Measurements from ENCODE around the gene CD33. TPM values are rescaled to one million over a fixed set of nuclear protein-coding genes. Genes with fewer than 3 reads are reported as not detected.
"Not testable (repeated sequence)": the region's sequence is repeated elsewhere in the genome, so short reads cannot be mapped to it uniquely, and the experiment has no call there.

Gene CD33
- total RNA-seq, result 10 to 100 TPM in 1 of 2 donors, 1 to 10 TPM in 1; 8.1 to 11.7 TPM

DNA sequence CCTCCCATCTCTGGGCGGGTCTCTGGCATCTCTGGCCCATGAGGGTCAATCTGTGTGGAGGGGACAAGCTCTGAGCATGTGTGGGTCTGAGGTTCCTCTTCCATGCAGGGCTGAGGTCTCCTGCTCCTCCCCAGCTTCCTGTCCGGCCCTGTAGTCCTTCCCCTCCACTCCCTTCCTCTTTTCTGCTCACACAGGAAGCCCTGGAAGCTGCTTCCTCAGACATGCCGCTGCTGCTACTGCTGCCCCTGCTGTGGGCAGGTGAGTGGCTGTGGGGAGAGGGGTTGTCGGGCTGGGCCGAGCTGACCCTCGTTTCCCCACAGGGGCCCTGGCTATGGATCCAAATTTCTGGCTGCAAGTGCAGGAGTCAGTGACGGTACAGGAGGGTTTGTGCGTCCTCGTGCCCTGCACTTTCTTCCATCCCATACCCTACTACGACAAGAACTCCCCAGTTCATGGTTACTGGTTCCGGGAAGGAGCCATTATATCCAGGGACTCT, at the start of gene CD33:
Gene CD33 (plus strand): TSS at position 183 of the 496 bp plus-strand sequence. CDS start 39 bp downstream, at position 222.
- H3K9me3 ChIP-seq; DNase-seq (ENCODE audit: low spot score); H3K36me3 ChIP-seq; H3K27ac ChIP-seq; H3K27me3 ChIP-seq (replicated peaks; ENCODE audit: insufficient read depth); H3K4me1 ChIP-seq (ENCODE audit: control insufficient read depth in 1 of 2, low read depth in 2 of 2); ATAC-seq (ENCODE audit: insufficient number of reproducible peaks, low FRiP score, low read depth): not testable (repeated sequence)
- H3K4me3 ChIP-seq, result peak within 1 kb of the TSS; percentile 61

DNA sequence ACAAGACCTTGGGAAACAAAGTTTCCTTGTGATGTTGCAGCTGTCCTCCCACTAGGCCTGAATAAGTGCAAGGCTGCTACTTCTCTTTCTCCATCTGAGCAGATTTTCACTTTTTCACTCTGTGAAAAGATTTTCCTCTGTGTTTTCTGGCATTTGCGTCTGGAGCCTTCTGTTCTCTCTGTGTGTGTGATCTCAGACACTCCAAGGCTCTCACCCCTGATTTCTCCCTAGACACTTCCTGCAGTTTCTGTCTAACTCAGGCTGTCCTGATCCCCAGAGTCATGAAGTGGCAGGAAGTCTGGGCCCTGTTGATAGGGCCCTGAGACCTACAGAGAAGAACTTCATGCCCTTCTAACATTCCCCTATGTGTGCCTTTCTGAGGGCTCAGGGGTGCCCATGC, 45.6 kb upstream of the CD33 start:
- Histone ChIP-seq H3K27me3 (replicated peaks; ENCODE audit: insufficient read depth) (no peaks in the 10 kb centered on the region), H3K36me3 (no peaks in the 10 kb centered on the region), H3K27ac (no peak overlapping the region), H3K9me3 (no peaks in the 10 kb centered on the region), H3K4me1 (ENCODE audit: control insufficient read depth in 1 of 2, low read depth in 2 of 2) (no peaks in the 10 kb centered on the region), H3K4me3 (no peak overlapping the region)
- DNase-seq (ENCODE audit: low spot score) (no peak), ATAC-seq (ENCODE audit: insufficient number of reproducible peaks, low FRiP score, low read depth) (no peak)
- TF ChIP-seq, protein P1, sequence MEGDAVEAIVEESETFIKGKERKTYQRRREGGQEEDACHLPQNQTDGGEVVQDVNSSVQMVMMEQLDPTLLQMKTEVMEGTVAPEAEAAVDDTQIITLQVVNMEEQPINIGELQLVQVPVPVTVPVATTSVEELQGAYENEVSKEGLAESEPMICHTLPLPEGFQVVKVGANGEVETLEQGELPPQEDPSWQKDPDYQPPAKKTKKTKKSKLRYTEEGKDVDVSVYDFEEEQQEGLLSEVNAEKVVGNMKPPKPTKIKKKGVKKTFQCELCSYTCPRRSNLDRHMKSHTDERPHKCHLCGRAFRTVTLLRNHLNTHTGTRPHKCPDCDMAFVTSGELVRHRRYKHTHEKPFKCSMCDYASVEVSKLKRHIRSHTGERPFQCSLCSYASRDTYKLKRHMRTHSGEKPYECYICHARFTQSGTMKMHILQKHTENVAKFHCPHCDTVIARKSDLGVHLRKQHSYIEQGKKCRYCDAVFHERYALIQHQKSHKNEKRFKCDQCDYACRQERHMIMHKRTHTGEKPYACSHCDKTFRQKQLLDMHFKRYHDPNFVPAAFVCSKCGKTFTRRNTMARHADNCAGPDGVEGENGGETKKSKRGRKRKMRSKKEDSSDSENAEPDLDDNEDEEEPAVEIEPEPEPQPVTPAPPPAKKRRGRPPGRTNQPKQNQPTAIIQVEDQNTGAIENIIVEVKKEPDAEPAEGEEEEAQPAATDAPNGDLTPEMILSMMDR (IDR thresholded peaks at IDR 0.05), result no peak

DNA sequence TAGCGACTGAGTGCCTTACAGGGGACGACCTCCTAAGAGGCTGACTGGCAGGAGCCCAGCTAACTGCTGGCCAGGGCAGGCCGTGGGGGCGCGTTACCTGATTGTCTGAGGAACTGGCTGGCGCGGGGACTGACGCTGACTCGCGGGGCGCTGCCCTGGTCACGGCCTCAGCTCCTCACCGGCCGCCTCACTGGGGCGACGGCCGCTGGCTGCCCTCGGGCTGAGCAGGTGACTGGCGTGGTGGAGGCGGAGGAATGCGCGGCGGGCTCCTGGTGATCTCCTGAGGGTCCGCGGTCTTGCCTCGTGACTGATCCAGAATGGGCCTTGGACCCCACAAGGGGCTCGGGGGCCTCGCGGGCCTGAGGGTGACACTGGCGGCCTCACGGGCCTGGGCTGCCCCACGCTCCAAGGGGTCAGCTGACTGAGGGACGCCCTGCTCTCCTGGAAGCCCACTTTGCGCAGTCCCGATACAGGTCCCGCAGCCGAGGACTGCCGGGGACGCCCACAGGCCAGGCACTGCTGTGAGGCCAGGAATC, 43.4 kb upstream of the CD33 start:
- Histone ChIP-seq H3K9me3 (no peaks in the 10 kb centered on the region), H3K36me3 (no peaks in the 10 kb centered on the region), H3K4me3 (no peak overlapping the region), H3K27me3 (replicated peaks; ENCODE audit: insufficient read depth) (no peaks in the 10 kb centered on the region), H3K4me1 (ENCODE audit: control insufficient read depth in 1 of 2, low read depth in 2 of 2) (no peaks in the 10 kb centered on the region), H3K27ac (no peak overlapping the region)
- TF ChIP-seq, protein P1 (IDR thresholded peaks at IDR 0.05), result no peak
- ATAC-seq (ENCODE audit: insufficient number of reproducible peaks, low FRiP score, low read depth), result no peak
- DNase-seq (ENCODE audit: low spot score), result no peak

DNA sequence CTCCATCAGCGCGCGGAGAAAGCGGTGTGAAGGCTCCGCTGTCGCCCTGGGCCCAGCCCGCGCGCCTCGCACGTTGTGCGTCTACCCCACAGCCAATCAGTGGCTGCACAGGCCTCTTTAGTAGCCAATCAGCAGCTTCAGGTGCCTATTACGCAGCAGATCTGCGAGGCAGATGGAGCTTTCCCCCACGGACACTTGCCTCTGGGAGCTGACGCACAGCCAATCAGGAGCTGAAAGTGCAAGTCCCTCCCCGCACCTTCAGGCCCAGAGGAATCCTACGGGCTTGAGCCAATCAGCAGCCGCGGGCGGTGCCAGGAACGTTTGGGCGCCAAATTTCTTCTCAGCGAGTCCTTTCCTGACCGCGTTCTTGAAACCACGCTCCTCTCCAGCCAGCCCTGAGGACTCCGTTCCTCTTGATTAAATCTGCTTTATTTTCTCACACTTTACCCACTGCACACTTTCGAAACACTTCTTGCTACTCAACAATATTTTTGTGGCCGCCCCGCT, 42.9 kb upstream of the CD33 start:
- Histone ChIP-seq H3K36me3 (no peaks in the 10 kb centered on the region), H3K4me3 (no peak overlapping the region), H3K9me3 (no peaks in the 10 kb centered on the region), H3K27me3 (replicated peaks; ENCODE audit: insufficient read depth) (no peaks in the 10 kb centered on the region), H3K27ac (no peak overlapping the region), H3K4me1 (ENCODE audit: control insufficient read depth in 1 of 2, low read depth in 2 of 2) (no peaks in the 10 kb centered on the region)
- DNase-seq (ENCODE audit: low spot score), result no peak
- no peak for ATAC-seq (ENCODE audit: insufficient number of reproducible peaks, low FRiP score, low read depth)
- TF ChIP-seq, protein P1 (IDR thresholded peaks at IDR 0.05), result no peak

DNA sequence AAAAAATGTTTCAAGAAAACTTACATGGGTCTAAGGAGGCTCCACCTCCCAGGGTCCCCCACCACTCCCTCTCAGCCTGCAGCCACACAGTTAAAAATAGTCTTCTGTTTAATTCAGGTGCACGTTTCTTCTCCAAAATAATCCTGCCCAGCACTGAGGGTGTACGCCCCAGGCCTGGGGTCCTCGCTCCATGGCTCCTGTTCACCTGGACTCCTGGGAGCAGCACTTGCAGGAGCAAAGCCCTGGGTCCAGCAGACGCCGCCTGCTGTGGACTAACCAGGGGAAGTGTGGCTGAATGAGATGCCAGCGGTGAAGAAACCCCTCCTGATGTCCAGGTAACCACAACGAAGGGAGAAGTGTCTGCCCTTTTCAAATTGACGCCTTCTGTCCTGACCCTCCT, 41.3 kb upstream of the CD33 start:
- DNase-seq (ENCODE audit: low spot score) (no peak), ATAC-seq (ENCODE audit: insufficient number of reproducible peaks, low FRiP score, low read depth) (no peak)
- no peaks in the 10 kb centered on the region for H3K9me3 ChIP-seq
- no peak overlapping the region for H3K4me3 ChIP-seq
- no peaks in the 10 kb centered on the region for H3K27me3 ChIP-seq (replicated peaks; ENCODE audit: insufficient read depth)
- TF ChIP-seq, protein P1 (IDR thresholded peaks at IDR 0.05), result no peak
- H3K36me3 ChIP-seq, result no peaks in the 10 kb centered on the region
- no peak overlapping the region for H3K27ac ChIP-seq
- H3K4me1 ChIP-seq (ENCODE audit: control insufficient read depth in 1 of 2, low read depth in 2 of 2), result no peaks in the 10 kb centered on the region

Data from thoracic aorta (tissue), 2 donors.